ENCODE data around the gene CALM1. TPM values are rescaled to one million over a fixed set of nuclear protein-coding genes. Genes with fewer than 3 reads are reported as not detected.

The CALM1 gene
- total RNA-seq, 1 donor from 2014 or later, result 314 TPM

- peaks cover 6% of the 10 kb centered on the region for H3K4me1 Mint-ChIP-seq
- no peak overlapping the region for H3K4me3 Mint-ChIP-seq
- CTCF ChIA-PET, result no interaction called here
- no peak overlapping the region for H3K27ac Mint-ChIP-seq
- H3K27me3 Mint-ChIP-seq, result no peaks in the 10 kb centered on the region
- ATAC-seq (ENCODE audit: low read depth) (no peak), DNase-seq (no peak)
- H3K9me3 Mint-ChIP-seq, result no peaks in the 10 kb centered on the region
- no peaks in the 10 kb centered on the region for H3K36me3 Mint-ChIP-seq (ENCODE audit: low read depth)
- no peak for TF ChIP-seq CTCF (IDR thresholded peaks at IDR 0.05)
- POLR2A ChIA-PET, result no interaction called here
- intact Hi-C loops (cut with micrococcal nuclease), result no loop called here
Measured at GRCh38 chr14:90457186-90457585, 60.4 kb downstream of the CALM1 start.

Other genes with a start within 250 kb of the CALM1 start
- 101 and 102 TPM in 2 replicates for gene PSMC1, start 140.5 kb upstream of the CALM1 start, total RNA-seq
- gene NRDE2, start 65.1 kb upstream of the CALM1 start, total RNA-seq, result 35.3 and 37.1 TPM in 2 replicates

Measured in activated B cell treated with CpG ODN at 0.5 μM for 24 hours (primary cell).